Amniotic stem cell (primary cell): ENCODE data around the gene MAEA.

Experiments used
- DNase-seq: peaks from one replicate; lab custom pipeline; 2025; lab: John Stamatoyannopoulos, UW

The MAEA gene

GRCh38 chr4:1353186-1354055, 63.7 kb downstream of the MAEA start:
- DNase-seq, result no peak

DNA sequence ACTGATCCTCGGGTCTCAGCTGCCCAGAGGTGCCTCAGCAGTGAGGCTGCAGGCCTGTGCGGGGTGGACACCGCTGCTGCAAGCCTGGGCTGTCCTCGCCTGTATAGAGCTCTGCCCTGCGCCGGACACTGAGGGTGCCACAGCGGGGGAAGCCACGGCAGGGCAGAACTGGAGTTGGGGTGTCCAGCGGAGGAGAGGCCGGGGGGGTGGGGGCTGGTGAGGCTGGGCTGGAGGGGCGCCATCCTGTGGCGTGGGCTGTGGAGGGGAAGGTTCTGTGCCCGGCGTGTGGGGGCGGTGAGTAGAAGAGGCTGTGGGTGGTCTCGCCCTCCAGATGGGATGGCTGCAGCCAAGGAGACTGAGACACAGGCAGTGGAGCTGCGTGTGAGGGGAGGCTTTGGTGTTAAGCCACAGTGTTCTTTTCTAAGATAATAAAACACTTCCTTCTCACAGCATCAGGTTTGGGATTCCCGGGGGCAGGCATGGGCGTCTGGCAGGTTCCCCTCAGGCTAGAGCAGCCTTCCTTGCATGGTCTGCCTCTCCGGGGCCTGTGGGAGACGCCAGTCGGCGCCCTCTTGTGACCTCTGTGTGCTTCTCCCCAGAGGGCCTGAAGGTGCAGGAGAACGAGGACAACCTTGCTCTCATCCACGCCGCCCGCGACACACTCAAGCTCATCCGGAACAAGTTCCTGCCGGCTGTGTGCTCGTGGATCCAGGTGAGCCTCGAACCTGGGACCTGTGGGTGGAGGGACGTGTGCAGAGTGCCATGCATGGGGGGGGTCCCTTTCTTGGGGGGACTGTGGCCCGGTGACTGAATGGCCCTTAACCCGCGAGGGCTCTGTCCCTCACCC, 64.7 kb downstream of the MAEA start:
- no peak for DNase-seq

GRCh38 chr4:1354983-1355275, 65.2 kb downstream of the MAEA start:
- no peak for DNase-seq

- DNase-seq, result no peak
These were observed 65.7 kb downstream of the MAEA start for GRCh38 chr4:1355378-1355777.

- DNase-seq, result peak; percentile 5
These were observed 66.7 kb downstream of the MAEA start for GRCh38 chr4:1356181-1356998.

DNA sequence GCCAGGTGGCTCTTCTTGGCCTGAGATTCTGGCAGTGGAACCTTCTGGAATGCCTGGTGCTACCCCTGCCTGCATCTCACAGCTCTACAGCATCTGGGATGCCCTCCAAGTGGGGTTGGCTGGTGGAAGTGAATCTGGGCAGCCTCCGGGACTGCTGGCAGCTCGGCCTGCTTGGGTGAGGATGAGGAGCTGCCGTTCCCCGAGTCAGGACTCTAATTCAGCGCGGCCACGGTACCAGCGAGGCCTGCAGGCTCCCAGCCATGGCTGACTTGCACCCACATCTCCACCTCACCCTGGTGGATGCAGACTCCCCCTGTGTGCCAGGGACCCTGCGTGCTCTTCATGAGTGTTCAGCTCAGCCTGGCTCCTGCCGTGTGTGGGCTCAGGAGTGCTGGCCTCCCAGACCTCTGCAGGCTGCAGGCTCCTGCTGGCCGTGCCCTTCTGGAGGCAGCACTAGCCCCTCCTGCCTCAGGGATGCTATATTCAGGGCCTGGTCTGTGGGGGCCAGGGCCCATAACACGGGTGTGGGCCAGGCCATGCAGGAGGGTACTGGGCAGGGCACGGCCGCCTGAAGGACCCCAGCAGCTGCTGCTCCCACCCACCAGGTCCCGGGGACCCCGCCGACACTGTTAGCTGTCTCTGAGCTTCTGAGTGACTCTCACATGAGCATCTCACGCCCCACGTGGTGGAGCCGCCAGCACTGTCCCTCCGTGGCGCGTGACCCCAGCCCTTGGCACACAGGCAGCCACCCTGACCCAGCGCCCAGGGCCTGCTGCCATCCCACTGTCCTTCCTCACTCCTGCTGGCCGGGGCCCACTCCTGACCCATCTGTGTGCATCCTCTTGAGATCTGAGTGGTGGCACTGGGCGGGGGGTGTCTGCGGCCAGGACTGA, 67.9 kb downstream of the MAEA start:
- DNase-seq, result no peak

DNA sequence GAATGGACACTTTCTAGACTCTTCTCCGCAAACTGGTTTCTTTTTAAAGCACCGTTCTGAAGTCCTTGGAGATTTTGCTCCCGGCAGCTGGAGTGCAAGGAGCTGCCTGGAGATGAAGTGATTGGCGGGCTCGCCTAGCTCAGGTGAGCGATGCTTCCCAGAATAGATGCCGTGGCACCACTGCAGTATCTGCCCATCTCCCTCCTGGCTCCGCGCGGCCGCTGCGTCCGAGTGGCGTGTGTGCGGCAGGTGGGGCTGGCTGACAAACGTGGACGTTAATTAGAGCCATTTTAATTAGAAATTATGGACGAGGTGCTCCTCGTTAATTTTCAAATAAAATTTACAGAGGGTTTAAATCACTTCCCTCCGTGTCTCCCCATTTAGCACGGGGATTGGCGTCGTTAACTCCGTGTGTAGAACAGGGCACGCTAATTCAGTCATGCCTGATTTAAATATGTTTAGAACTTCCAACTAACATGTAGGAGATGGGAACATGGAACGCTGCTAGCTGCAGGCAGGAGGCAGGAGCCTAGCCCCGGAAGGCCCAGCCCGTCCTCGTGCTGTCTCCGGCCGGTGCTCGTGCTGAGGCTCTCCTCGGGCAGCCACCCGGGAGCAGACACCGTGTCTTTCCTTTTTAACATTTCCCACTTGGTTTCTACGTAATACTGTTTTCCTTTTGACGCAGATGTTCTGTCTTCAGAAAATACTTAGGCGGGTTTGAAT, 68.9 kb downstream of the MAEA start:
- DNase-seq, result no peak

- DNase-seq, result no peak
These were observed 69.4 kb downstream of the MAEA start for GRCh38 chr4:1359144-1359501.

GRCh38 chr4:1359976-1360375, 70.3 kb downstream of the MAEA start:
- DNase-seq, result no peak

GRCh38 chr4:1360423-1361283, 71.0 kb downstream of the MAEA start:
- no peak for DNase-seq

DNA sequence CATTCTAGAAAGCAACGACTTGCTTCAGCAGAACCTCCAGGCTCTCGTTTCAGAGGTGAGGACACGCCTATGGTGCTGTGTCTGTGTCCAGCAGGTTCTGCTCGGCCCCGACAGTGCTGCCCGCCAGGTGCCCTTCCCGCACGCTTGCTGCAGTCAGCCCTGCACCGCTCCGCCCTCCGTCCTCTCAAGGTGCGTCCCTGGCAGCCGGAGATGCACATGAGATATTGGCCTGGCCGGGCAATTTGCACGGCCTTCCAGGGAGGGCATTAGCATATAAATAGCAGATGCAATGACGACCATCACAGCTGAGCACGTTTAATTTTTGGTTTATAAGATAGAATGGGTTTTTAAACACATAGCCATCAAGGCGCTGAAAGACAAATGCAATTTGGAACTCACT, 71.7 kb downstream of the MAEA start:
- DNase-seq, result no peak

DNA sequence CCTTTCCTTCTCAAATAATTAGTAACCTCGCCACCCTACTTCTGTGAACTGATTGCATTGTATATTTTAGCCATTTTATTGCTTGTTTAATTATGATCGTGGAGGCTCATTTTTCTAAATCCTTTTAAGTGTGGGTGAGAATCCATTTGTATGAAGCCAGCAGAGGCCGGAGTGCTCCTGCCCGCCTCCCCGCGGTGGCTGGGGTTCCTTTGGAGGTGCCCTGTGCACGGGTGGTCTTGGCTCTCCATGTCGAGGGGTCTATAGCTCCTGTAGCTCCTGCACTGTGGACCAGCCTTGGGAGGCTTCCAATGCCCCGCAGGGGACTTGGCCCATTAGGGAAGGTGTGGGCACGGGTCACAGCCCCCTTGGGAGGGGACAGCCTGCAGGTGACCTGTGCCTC, 72.4 kb downstream of the MAEA start:
- no peak for DNase-seq

DNA sequence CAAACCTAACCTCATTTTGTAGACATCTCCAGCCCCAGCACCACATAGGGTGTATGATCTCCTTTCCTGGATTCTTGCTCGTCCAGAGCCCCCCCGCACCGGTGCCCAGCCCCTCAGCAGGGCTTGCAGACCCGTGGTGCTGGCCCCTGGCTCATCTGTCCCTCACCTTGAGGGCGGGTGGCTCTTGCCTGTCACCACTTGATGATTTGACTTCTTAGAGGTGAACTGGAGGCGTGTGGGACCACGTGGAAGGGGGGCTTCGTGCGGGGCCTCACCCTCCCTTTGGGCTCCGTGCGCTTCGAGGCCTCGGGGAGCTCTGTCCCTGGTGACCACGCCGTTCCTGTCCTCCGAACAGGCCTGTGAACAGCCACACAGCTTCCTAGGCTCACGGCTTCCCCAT, 72.8 kb downstream of the MAEA start:
- DNase-seq, result no peak

DNA sequence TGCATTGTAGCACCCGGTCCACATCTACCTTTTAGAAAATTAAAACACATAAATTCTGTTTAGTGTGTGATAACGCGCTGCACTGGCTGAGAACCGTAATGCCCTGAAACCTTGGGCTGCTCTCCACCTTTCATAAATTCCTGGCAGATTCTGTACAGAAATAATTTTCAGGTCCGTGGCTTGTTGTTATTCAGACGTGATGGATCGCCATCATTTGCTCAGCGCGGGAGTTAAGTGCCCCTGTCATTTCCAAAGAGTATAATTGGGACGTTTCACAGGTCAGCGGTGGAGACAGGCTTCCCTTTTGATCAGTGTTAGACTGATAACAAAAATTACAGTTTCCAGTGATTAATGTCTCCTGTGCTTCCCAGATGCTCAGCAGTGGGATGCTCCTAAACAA, 73.8 kb downstream of the MAEA start:
- no peak for DNase-seq

DNA sequence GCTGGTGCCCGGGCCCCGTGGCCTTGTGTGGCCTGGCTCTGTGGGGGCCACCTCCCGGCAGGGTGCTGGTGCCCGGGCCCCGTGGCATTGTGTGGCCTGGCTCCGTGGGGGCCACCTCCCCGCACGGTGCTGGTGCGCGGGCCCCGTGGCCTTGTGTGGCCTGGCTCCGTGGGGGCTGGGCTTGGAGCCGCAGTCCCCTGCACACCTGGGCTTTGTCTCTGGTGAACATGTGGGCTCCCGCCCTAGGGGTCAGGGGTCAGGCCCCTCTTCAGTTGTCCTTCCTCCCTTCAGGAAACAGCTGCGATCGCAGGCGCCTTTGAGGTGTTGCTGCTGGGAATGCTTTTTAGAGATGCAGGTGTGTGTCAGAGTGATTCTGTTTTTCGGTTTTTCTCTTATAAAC, 74.5 kb downstream of the MAEA start:
- DNase-seq, result no peak

DNA sequence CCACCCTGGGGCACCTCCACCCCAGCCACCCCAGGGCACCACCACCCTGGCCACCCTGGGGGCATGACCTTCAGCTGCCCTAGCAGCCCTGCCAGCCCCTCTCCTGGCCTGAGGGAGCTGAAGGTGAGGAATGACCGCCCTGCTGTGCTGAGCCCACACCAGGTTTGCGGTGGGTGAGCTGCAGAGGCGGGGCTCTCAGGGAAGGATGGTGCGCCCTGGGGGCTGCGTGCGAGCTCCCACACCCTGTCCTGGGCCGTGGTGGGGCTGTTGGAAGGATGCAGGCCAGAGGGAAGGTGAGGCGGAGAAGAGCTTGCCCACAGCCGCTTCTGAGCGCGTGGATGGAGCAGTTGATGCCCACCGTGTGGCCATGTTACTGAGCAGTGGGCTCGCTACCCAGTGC, 75.1 kb downstream of the MAEA start:
- DNase-seq, result no peak

GRCh38 chr4:1365271-1366178, 75.8 kb downstream of the MAEA start:
- DNase-seq, result no peak

- no peak for DNase-seq
These were observed 76.9 kb downstream of the MAEA start for GRCh38 chr4:1366371-1367229.
